ENCODE data around the gene IFNL1.
"Not testable (repeated sequence)": the region's sequence is repeated elsewhere in the genome, so short reads cannot be mapped to it uniquely, and the experiment has no call there.

The IFNL1 gene

GRCh38 chr19:39273859-39274258 is 22.3 kb upstream of the IFNL1 start:
- H3K9me3 ChIP-seq (ENCODE audit: control insufficient read depth in 2 of 2, low read length in 2 of 2); H3K27ac ChIP-seq (ENCODE audit: low read length); H3K4me3 ChIP-seq (ENCODE audit: low read length in 2 of 2); H3K36me3 ChIP-seq (ENCODE audit: control insufficient read depth in 2 of 2, insufficient read depth in 2 of 2, low read length in 2 of 2); H3K4me1 ChIP-seq (ENCODE audit: control insufficient read depth, insufficient read depth, low read length); H3K9ac ChIP-seq (ENCODE audit: low read length in 2 of 2): not testable (repeated sequence)
- peaks cover 0 to 14% of the 10 kb centered on the region in 2 donors for H3K27me3 ChIP-seq (ENCODE audit: control insufficient read depth in 1 of 2, insufficient read depth in 2 of 2, low read length in 2 of 2)

DNA sequence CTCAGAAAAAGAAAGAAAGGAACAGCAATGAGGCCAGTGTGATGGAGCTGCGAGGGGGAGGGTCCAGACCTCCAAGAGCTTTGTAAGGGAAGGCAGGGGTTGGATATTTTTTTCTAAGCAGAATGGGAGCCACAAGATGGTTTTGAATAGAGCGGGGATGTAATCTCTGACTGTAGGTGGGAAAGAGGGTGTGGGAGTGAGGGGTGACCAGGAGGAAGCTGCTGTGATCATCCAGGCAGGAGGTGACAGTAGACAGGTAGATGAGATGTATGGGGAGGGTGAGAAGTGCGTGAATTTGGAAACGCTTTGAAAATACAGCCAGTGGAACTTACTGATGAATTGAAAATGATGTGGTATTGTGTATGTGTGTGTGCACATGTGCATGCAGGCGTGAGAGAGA is 20.6 kb upstream of the IFNL1 start:
- Histone ChIP-seq H3K27me3 (ENCODE audit: control insufficient read depth in 1 of 2, insufficient read depth in 2 of 2, low read length in 2 of 2) (peaks cover 0 to 9% of the 10 kb centered on the region in 2 donors), H3K4me1 (ENCODE audit: control insufficient read depth, insufficient read depth, low read length) (no peaks in the 10 kb centered on the region), H3K9ac (ENCODE audit: low read length in 2 of 2) (no peak overlapping the region), H3K4me3 (ENCODE audit: low read length in 2 of 2) (no peak overlapping the region), H3K27ac (ENCODE audit: low read length) (no peak overlapping the region), H3K36me3 (ENCODE audit: control insufficient read depth in 2 of 2, insufficient read depth in 2 of 2, low read length in 2 of 2) (no peaks in the 10 kb centered on the region), H3K9me3 (ENCODE audit: control insufficient read depth in 2 of 2, low read length in 2 of 2) (no peaks in the 10 kb centered on the region)

DNA sequence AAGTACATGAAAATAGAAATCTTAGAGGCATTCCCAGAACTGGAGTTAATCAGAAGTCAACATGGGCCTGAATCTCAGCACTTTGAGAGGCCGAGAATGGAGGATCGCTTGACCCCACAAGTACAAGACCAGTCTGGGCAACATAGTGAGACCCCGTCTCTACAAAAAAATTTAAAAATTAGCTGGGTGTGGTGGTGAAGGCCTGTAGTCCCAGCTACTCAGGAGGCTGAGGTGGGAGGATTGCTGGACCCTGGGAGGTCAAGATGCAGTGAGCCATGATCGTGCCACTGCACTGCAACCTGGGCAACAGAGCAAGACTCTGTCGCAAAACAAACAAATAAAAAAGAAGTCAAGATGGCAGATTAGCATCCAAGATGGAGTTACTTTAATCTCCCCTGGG is 19.5 kb upstream of the IFNL1 start:
- H3K9ac ChIP-seq (ENCODE audit: low read length in 2 of 2) = no peak overlapping the region
- peaks cover 0 to 4% of the 10 kb centered on the region in 2 donors for H3K27me3 ChIP-seq (ENCODE audit: control insufficient read depth in 1 of 2, insufficient read depth in 2 of 2, low read length in 2 of 2)
- H3K9me3 ChIP-seq (ENCODE audit: control insufficient read depth in 2 of 2, low read length in 2 of 2) = peaks cover 0 to 1% of the 10 kb centered on the region in 2 donors
- H3K36me3 ChIP-seq (ENCODE audit: control insufficient read depth in 2 of 2, insufficient read depth in 2 of 2, low read length in 2 of 2) = no peaks in the 10 kb centered on the region
- no peak overlapping the region for H3K27ac ChIP-seq (ENCODE audit: low read length)
- H3K4me1 ChIP-seq (ENCODE audit: control insufficient read depth, insufficient read depth, low read length) = no peaks in the 10 kb centered on the region
- no peak overlapping the region for H3K4me3 ChIP-seq (ENCODE audit: low read length in 2 of 2)

- H3K27ac ChIP-seq (ENCODE audit: low read length) = no peak overlapping the region
- H3K36me3 ChIP-seq (ENCODE audit: control insufficient read depth in 2 of 2, insufficient read depth in 2 of 2, low read length in 2 of 2) = no peaks in the 10 kb centered on the region
- H3K4me1 ChIP-seq (ENCODE audit: control insufficient read depth, insufficient read depth, low read length) = no peaks in the 10 kb centered on the region
- peaks cover 0 to 4% of the 10 kb centered on the region in 2 donors for H3K27me3 ChIP-seq (ENCODE audit: control insufficient read depth in 1 of 2, insufficient read depth in 2 of 2, low read length in 2 of 2)
- H3K4me3 ChIP-seq (ENCODE audit: low read length in 2 of 2) = no peak overlapping the region
- peaks cover 0 to 4% of the 10 kb centered on the region in 2 donors for H3K9me3 ChIP-seq (ENCODE audit: control insufficient read depth in 2 of 2, low read length in 2 of 2)
- H3K9ac ChIP-seq (ENCODE audit: low read length in 2 of 2) = no peak overlapping the region
Observed at GRCh38 chr19:39277598-39277997, 18.6 kb upstream of the IFNL1 start.

- Histone ChIP-seq H3K27me3 (ENCODE audit: control insufficient read depth in 1 of 2, insufficient read depth in 2 of 2, low read length in 2 of 2) (peaks cover 0 to 4% of the 10 kb centered on the region in 2 donors), H3K36me3 (ENCODE audit: control insufficient read depth in 2 of 2, insufficient read depth in 2 of 2, low read length in 2 of 2) (no peaks in the 10 kb centered on the region), H3K9ac (ENCODE audit: low read length in 2 of 2) (no peak overlapping the region), H3K4me1 (ENCODE audit: control insufficient read depth, insufficient read depth, low read length) (no peaks in the 10 kb centered on the region), H3K27ac (ENCODE audit: low read length) (no peak overlapping the region), H3K4me3 (ENCODE audit: low read length in 2 of 2) (no peak overlapping the region), H3K9me3 (ENCODE audit: control insufficient read depth in 2 of 2, low read length in 2 of 2) (peaks cover 0 to 4% of the 10 kb centered on the region in 2 donors)
Observed at GRCh38 chr19:39282021-39282420, 14.2 kb upstream of the IFNL1 start.

GRCh38 chr19:39284032-39284431 is 12.2 kb upstream of the IFNL1 start:
- Histone ChIP-seq H3K9ac (ENCODE audit: low read length in 2 of 2) (no peak overlapping the region), H3K9me3 (ENCODE audit: control insufficient read depth in 2 of 2, low read length in 2 of 2) (peaks cover 0 to 4% of the 10 kb centered on the region in 2 donors), H3K4me1 (ENCODE audit: control insufficient read depth, insufficient read depth, low read length) (no peaks in the 10 kb centered on the region), H3K36me3 (ENCODE audit: control insufficient read depth in 2 of 2, insufficient read depth in 2 of 2, low read length in 2 of 2) (no peaks in the 10 kb centered on the region), H3K4me3 (ENCODE audit: low read length in 2 of 2) (no peak overlapping the region), H3K27ac (ENCODE audit: low read length) (no peak overlapping the region), H3K27me3 (ENCODE audit: control insufficient read depth in 1 of 2, insufficient read depth in 2 of 2, low read length in 2 of 2) (no peaks in the 10 kb centered on the region)

DNA sequence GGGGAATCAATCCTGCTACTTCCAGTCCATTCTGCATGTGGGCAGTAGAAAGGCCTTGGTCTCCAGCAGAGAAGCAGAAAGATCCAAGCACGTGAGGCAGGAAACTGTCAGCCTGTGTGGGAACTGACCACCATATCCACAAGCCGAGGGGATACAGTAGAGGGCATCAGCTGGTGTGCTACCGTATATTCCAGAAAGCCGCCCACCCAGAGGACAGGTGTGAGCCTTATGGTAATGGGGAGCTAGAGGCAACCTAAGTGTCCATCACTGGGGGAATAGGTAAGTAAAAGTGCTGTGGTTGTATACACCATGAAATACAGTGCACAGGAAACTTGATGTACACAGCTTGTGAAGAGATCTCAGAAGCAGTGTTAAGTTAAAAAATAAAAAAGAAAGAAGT is 2.8 kb upstream of the IFNL1 start:
- no peak overlapping the region for H3K4me3 ChIP-seq (ENCODE audit: low read length in 2 of 2)
- no peak overlapping the region for H3K9ac ChIP-seq (ENCODE audit: low read length in 2 of 2)
- H3K9me3 ChIP-seq (ENCODE audit: control insufficient read depth in 2 of 2, low read length in 2 of 2) = no peaks in the 10 kb centered on the region
- H3K4me1 ChIP-seq (ENCODE audit: control insufficient read depth, insufficient read depth, low read length) = no peaks in the 10 kb centered on the region
- no peaks in the 10 kb centered on the region for H3K36me3 ChIP-seq (ENCODE audit: control insufficient read depth in 2 of 2, insufficient read depth in 2 of 2, low read length in 2 of 2)
- H3K27ac ChIP-seq (ENCODE audit: low read length) = no peak overlapping the region
- H3K27me3 ChIP-seq (ENCODE audit: control insufficient read depth in 1 of 2, insufficient read depth in 2 of 2, low read length in 2 of 2) = peaks cover 0 to 10% of the 10 kb centered on the region in 2 donors

DNA sequence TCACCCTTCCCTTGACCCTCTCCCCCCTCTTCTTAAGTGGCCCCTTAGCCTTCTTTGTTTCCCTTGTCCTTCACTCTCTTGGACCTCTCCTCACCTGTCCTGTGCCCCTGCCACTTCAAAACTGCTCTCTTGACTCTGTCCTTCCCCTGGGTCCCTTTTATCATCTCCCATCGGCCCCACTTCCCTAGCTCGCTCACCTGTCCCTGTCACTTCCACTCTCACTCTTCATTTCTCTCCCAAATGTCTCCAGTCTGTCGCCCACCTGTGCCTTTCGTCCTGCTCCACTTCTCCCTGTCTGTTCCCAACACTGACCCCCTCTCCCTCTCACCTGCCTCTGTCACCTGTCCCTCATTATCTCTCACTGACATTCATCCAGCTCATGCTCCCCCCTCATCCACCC is 699 bp downstream of the IFNL1 start:
- no peak overlapping the region for H3K9ac ChIP-seq (ENCODE audit: low read length in 2 of 2)

GRCh38 chr19:39297931-39298634 is 1.9 kb downstream of the IFNL1 start:
- Histone ChIP-seq H3K9ac (ENCODE audit: low read length in 2 of 2) (no peak overlapping the region), H3K9me3 (ENCODE audit: control insufficient read depth in 2 of 2, low read length in 2 of 2) (no peaks in the 10 kb centered on the region), H3K36me3 (ENCODE audit: control insufficient read depth in 2 of 2, insufficient read depth in 2 of 2, low read length in 2 of 2) (no peaks in the 10 kb centered on the region), H3K4me3 (ENCODE audit: low read length in 2 of 2) (no peak overlapping the region), H3K27me3 (ENCODE audit: control insufficient read depth in 1 of 2, insufficient read depth in 2 of 2, low read length in 2 of 2) (peaks cover 0 to 18% of the 10 kb centered on the region in 2 donors), H3K27ac (ENCODE audit: low read length) (no peak overlapping the region), H3K4me1 (ENCODE audit: control insufficient read depth, insufficient read depth, low read length) (no peaks in the 10 kb centered on the region)

More for the DNA sequence above, 699 bp downstream of the IFNL1 start:
- H3K4me1 ChIP-seq (ENCODE audit: control insufficient read depth, insufficient read depth, low read length) = no peaks in the 10 kb centered on the region
- no peak overlapping the region for H3K27ac ChIP-seq (ENCODE audit: low read length)
- peaks cover 0 to 17% of the 10 kb centered on the region in 2 donors for H3K27me3 ChIP-seq (ENCODE audit: control insufficient read depth in 1 of 2, insufficient read depth in 2 of 2, low read length in 2 of 2)
- no peaks in the 10 kb centered on the region for H3K9me3 ChIP-seq (ENCODE audit: control insufficient read depth in 2 of 2, low read length in 2 of 2)
- no peaks in the 10 kb centered on the region for H3K36me3 ChIP-seq (ENCODE audit: control insufficient read depth in 2 of 2, insufficient read depth in 2 of 2, low read length in 2 of 2)
- H3K4me3 ChIP-seq (ENCODE audit: low read length in 2 of 2) = no peak overlapping the region

GRCh38 chr19:39299404-39299803 is 3.2 kb downstream of the IFNL1 start:
- Histone ChIP-seq H3K4me3 (ENCODE audit: low read length in 2 of 2) (no peak overlapping the region), H3K4me1 (ENCODE audit: control insufficient read depth, insufficient read depth, low read length) (no peaks in the 10 kb centered on the region), H3K9me3 (ENCODE audit: control insufficient read depth in 2 of 2, low read length in 2 of 2) (no peaks in the 10 kb centered on the region), H3K27ac (ENCODE audit: low read length) (no peak overlapping the region), H3K9ac (ENCODE audit: low read length in 2 of 2) (no peak overlapping the region), H3K27me3 (ENCODE audit: control insufficient read depth in 1 of 2, insufficient read depth in 2 of 2, low read length in 2 of 2) (peaks cover 4 to 27% of the 10 kb centered on the region in 2 donors), H3K36me3 (ENCODE audit: control insufficient read depth in 2 of 2, insufficient read depth in 2 of 2, low read length in 2 of 2) (no peaks in the 10 kb centered on the region)

GRCh38 chr19:39299832-39300231 is 3.6 kb downstream of the IFNL1 start:
- Histone ChIP-seq H3K27me3 (ENCODE audit: control insufficient read depth in 1 of 2, insufficient read depth in 2 of 2, low read length in 2 of 2) (peaks cover 5 to 29% of the 10 kb centered on the region in 2 donors), H3K27ac (ENCODE audit: low read length) (no peak overlapping the region), H3K36me3 (ENCODE audit: control insufficient read depth in 2 of 2, insufficient read depth in 2 of 2, low read length in 2 of 2) (no peaks in the 10 kb centered on the region), H3K4me3 (ENCODE audit: low read length in 2 of 2) (no peak overlapping the region), H3K9me3 (ENCODE audit: control insufficient read depth in 2 of 2, low read length in 2 of 2) (no peaks in the 10 kb centered on the region), H3K9ac (ENCODE audit: low read length in 2 of 2) (no peak overlapping the region), H3K4me1 (ENCODE audit: control insufficient read depth, insufficient read depth, low read length) (no peaks in the 10 kb centered on the region)
